ENCODE results near the gene TTLL5. TPM values are rescaled to one million over a fixed set of nuclear protein-coding genes. Genes with fewer than 3 reads are reported as not detected.
"Not testable (repeated sequence)": the region's sequence is repeated elsewhere in the genome, so short reads cannot be mapped to it uniquely, and the experiment has no call there.

The TTLL5 gene
- total RNA-seq, 1 donor from 2014 or later: 43.8 TPM

- DNase-seq (ENCODE audit: low read depth, low spot score): no peak
These were observed 11.3 kb upstream of the TTLL5 start for GRCh38 chr14:75649773-75650172.

GRCh38 chr14:75650253-75651058, 10.6 kb upstream of the TTLL5 start:
- no peak for DNase-seq (ENCODE audit: low read depth, low spot score)

DNA sequence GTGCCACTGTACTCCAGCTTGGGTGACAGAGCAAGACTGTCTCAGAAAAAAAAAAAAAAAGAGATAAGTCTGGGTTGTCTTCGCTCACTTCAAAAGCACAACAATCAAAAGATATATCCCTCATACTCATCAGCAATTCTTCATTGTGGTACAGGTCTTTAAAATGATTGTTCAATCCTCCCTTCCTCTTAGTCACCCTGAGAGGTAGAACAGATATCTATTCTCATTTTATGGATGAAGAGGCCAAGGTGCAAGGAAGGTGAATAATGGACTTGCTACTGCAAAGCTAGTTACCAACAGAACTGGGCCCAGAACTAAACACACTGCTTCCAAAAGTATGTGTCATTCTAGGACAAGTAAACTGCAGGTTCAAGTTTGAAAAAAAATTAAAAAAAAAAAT, 7.5 kb upstream of the TTLL5 start:
- DNase-seq (ENCODE audit: low read depth, low spot score): no peak

- no peak for DNase-seq (ENCODE audit: low read depth, low spot score)
These were observed 6.8 kb upstream of the TTLL5 start for GRCh38 chr14:75654127-75654732.

DNA sequence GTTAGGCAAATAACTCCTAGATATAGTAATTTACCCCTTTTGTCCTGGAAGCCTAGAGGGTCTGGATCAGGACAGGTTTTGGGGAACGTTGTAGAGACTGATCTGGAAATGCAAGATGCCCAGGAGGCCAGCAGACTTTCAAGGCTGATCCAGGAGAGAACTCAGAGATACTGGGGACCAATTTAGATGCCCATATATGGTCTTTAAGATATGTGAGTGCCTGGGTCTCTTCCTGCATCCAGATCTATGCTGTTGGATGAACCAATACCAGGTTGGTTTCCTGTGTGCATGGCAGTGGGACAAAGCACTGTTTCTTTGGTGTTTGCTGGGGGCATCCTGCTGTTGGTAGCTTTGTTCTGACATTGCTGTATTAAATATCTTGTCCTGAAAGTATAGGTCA, 5.8 kb upstream of the TTLL5 start:
- DNase-seq (ENCODE audit: low read depth, low spot score): no peak

GRCh38 chr14:75657331-75657730, 3.7 kb upstream of the TTLL5 start:
- DNase-seq (ENCODE audit: low read depth, low spot score): no peak

GRCh38 chr14:75658957-75659356, 2.1 kb upstream of the TTLL5 start:
- no peak for DNase-seq (ENCODE audit: low read depth, low spot score)

DNA sequence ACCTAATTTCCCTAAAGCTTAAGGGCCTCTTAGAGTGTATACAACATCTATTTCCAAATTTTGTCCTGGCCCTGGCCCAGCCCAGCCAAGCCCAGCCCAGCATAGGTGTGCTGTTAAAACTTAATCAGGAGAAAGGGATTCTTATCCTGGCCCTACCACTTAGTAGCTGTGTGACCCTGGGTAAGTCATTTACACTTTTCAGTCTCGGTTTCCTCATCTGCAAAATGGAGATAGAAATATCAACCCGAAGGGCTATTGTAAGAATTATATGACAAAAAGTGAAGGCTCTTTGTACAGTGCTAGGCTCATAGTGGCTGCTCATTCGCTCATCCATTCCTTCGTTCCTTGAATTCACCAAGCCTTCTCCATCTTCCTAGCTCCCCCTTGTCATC, 812 bp upstream of the TTLL5 start:
- DNase-seq (ENCODE audit: low read depth, low spot score): no peak

- DNase-seq (ENCODE audit: low read depth, low spot score): no peak
These were observed 411 bp downstream of the TTLL5 start for GRCh38 chr14:75661499-75661814.

- DNase-seq (ENCODE audit: low read depth, low spot score): no peak
These were observed 1.9 kb downstream of the TTLL5 start for GRCh38 chr14:75662966-75663365.

DNA sequence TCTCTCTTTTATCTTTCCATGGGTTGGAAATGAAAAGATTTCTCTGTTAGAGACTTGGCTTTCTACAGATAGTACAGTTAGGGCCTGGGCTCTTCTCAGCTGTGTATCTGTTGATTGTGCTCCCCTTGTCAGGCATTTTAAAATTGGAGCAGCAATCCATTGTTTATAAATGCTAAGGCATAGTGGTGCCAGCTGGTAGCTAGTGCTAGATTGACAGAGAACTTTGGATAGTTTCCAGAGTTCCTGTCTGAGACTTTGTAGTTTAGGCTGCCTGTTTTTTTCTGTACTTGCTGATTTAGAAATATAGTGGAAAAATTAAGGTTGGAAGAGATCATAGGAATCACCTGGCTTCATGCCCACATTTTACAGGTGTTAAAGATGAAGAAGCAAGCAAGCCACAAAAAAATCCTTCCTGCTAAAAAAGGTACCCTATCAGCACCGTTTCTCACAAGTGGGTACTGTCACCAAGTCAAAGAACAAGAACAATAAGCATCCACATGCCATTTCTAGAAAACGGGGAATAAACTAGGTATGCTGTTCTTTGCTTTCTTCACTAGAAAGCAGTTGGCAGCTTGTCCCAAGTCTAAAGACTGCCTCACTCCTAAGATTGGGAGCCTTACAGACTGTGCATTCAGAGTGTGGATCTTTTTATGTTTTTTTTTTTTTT, 6.2 kb downstream of the TTLL5 start:
- no peak for DNase-seq (ENCODE audit: low read depth, low spot score)

DNA sequence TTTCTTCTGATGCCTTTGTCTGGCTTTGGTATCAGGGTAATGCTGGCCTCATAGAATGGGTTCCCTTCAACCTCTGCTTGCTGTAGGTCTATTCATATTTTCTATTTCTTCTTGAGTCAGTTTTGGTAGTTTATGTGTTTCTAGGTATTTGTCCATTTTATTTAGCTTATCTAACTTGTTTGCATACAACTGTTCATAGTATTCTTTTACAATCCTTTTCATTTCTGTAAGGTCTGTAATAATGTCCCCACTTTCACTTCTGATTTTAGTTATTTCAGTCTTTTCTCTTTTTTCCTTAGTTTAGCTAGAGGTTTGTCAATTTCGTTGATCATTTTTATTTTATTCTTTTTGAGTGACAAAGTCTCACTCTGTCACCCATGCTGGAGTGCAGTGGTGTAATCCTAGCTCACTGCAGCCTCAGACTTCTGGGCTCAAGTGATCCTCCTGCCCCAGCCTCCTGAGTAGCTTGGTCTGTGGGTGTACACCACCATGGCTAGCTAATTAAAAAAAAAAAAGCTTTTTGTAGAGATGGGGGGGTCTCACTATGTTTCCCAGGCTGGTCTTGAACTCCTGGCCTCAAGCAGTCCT, 11.7 kb downstream of the TTLL5 start:
- DNase-seq (ENCODE audit: low read depth, low spot score): no peak

- DNase-seq (ENCODE audit: low read depth, low spot score): no peak
These were observed 12.4 kb downstream of the TTLL5 start for GRCh38 chr14:75673345-75674035.

GRCh38 chr14:75675265-75675960, 14.4 kb downstream of the TTLL5 start:
- DNase-seq (ENCODE audit: low read depth, low spot score): no peak

DNA sequence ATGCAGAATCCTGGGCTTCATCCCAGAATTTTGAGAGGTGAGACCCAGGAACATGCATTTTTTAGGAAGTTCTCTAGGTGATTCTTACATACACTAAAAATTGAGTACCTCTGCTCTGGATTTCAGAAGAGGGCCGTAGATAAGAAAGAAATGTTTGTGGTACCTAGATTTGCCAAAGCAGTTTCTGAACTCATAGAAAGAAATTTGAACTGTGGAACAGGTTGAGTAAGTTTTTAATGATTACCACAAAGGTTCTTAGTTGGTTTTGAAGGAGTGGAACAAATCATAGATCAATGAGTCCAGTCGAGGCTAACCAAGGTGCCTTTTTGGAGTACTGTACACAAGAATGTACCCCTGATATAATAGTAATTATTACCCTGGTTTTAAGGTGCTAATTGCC, 24.9 kb downstream of the TTLL5 start:
- DNase-seq (ENCODE audit: low read depth, low spot score): no peak

- DNase-seq (ENCODE audit: low read depth, low spot score): no peak
These were observed 28.0 kb downstream of the TTLL5 start for GRCh38 chr14:75689012-75689411.

DNA sequence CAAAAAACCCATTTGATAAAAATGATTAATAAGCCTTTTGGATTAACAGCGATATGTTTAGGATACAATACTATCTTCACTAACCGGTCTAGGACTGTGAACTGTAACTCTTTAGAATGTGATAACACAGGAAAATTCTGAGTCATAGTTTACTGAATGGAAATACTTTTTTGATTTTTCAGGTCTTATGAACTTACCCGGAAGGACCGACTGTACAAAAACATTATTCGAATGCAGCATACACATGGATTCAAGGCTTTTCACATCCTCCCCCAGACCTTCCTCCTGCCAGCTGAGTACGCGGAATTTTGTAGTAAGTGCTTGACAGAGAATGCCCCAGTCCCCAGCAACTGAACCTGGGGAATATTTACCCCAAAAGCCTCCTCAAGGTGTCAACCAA, 29.0 kb downstream of the TTLL5 start:
- DNase-seq (ENCODE audit: low read depth, low spot score): peak; percentile 41

GRCh38 chr14:75695025-75695424, 34.0 kb downstream of the TTLL5 start:
- not testable (repeated sequence) for DNase-seq (ENCODE audit: low read depth, low spot score)

DNA sequence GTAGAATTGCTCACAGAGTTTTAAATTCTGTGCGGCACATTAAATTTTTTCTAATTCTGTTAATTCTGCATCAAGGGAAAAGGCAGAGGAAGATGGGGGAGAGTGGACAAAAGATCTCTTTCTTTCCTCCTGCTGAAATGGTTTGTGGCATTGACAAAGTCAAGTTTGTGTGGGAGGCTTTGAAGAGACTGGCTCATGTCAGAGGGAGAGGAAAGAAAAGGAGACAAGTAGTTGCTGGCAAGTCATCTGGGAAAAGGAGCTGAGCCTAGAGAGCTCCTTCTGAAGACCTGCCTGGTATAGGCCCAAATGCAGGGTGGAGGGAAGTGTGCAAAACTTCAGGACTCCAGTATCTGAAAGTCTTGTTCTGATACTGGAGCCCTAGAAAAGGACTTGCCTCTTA, 36.3 kb downstream of the TTLL5 start:
- DNase-seq (ENCODE audit: low read depth, low spot score): no peak

- no peak for DNase-seq (ENCODE audit: low read depth, low spot score)
These were observed 36.9 kb downstream of the TTLL5 start for GRCh38 chr14:75697918-75698317.

DNA sequence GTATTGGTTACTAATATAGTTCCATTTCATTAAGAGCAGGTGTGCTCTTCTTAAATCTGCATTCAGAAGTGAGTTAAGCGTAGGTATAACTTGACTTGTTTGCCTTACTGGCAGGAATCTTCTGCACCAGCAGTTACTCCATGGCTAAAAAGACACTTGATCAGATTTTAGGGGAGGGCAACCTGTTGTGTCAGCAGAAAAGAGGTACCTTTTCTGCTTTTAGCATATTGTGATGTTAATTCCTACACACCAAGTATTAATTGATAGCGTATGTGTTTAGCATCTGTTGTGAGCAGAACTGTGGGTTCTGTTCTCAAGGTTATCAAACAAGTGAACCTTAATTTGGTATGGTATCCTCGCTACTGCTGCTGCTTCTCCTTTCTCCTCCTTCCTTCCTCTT, 38.3 kb downstream of the TTLL5 start:
- no peak for DNase-seq (ENCODE audit: low read depth, low spot score)

All from pulmonary artery endothelial cell (primary cell).